Epithelial cell of esophagus (primary cell): ENCODE results near the gene GPR22.

Source experiments
- DNase-seq: peaks from one replicate; pipeline ENCODE4 v3.0.0; 2010; ENCODE audit warnings: low read depth
- H3K4me3 ChIP-seq: 2 replicates; pipeline ENCODE4 v1.5.1; 2011; ENCODE audit warnings: mild to moderate bottlenecking, low read length, control low read depth
- TF ChIP-seq, protein P1 (sequence below): IDR thresholded peaks from 2 replicates; pipeline ENCODE4 v1.5.1; 2011; ENCODE audit warnings: low read depth, mild to moderate bottlenecking, low read length, control low read depth, inconsistent platforms; ENCODE audit not compliant: insufficient read depth; ENCODE audit errors: missing control alignments

Gene GPR22

DNA sequence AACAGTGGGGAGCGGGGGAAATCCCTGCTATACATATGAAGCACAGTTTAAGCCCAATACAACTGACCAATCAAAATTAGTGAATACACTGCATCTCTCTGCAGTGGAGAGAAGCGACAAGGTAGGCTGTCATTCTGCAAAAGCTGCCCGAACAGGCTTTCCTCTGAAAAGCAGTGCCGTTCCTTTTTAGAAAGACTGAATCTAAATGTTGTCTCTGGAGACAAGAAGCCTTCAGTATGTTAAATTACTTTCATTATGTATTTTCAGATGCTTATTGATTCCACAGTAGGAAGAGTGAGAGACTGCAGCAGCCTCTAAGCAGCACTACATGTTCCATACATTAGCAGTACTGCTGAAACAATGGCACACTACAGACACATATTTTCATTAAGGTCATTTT, at the start of gene GPR22:
GPR22 (plus strand) TSS at position 129 of the 400 bp plus-strand sequence. CDS start 4,004 bp downstream, outside the sequence.
- no peak within 1 kb of the TSS for H3K4me3 ChIP-seq
- no peak for DNase-seq
- TF ChIP-seq, protein P1, sequence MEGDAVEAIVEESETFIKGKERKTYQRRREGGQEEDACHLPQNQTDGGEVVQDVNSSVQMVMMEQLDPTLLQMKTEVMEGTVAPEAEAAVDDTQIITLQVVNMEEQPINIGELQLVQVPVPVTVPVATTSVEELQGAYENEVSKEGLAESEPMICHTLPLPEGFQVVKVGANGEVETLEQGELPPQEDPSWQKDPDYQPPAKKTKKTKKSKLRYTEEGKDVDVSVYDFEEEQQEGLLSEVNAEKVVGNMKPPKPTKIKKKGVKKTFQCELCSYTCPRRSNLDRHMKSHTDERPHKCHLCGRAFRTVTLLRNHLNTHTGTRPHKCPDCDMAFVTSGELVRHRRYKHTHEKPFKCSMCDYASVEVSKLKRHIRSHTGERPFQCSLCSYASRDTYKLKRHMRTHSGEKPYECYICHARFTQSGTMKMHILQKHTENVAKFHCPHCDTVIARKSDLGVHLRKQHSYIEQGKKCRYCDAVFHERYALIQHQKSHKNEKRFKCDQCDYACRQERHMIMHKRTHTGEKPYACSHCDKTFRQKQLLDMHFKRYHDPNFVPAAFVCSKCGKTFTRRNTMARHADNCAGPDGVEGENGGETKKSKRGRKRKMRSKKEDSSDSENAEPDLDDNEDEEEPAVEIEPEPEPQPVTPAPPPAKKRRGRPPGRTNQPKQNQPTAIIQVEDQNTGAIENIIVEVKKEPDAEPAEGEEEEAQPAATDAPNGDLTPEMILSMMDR: no peak

DNA sequence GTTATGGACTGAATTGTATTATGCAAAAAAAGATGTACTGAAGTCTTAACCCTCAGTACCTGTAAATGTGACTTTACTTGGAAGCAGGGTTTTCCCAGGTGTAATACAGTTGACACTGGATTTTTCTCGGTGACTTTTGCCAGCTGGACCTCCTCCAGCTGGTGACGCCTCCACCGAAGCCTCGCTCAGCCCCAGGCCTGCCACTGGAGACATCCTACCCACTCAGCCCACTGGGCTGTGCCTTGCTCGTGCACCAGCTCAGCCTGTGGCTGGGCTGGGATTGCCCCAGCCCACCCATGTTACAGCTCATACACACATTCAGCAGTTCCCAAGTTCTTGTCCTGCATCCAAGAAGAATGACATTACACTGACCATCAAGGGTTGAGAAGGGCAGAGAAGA, 42.4 kb upstream of the GPR22 start:
- TF ChIP-seq, protein P1: no peak
- no peak for DNase-seq
- H3K4me3 ChIP-seq: no peak overlapping the region

DNA sequence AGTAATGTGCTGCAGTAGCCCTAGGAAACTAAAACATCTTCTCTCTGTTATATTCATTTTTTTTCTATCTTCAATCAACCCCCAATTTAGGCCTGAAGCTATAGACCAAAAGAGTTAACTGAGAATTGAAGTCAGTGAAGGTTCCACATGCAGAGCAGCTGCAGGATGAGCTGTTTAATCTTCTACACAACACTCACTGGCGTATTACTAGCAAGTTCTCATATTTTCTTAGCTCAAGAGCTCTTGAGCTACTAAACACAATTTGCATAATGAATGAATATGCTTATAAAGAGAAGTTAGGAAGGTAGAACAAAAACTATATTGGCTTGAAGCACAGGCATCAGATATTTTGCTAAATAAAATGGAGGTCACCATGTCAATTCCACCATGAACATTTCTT, 41.2 kb upstream of the GPR22 start:
- no peak for DNase-seq
- TF ChIP-seq, protein P1: no peak
- no peak overlapping the region for H3K4me3 ChIP-seq

DNA sequence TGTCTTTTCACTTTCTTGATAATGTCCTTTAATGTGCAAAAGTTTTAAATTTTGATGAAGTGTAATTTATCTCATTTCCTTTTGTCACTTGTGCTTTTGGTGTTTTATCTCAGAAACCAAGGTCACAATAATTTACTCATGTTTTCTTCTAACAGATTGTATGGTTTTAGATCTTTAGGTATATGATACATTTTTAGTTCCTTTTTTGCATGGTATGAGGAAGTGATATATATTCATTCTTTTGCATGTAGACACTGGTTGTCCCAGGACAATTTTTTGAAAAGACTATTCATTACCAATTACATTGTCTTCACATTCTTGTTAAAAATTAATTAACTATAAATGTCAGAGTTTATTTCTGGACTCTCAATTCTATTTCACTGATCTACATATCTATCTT, 39.8 kb upstream of the GPR22 start:
- no peak for DNase-seq
- TF ChIP-seq, protein P1: no peak
- no peak overlapping the region for H3K4me3 ChIP-seq

DNA sequence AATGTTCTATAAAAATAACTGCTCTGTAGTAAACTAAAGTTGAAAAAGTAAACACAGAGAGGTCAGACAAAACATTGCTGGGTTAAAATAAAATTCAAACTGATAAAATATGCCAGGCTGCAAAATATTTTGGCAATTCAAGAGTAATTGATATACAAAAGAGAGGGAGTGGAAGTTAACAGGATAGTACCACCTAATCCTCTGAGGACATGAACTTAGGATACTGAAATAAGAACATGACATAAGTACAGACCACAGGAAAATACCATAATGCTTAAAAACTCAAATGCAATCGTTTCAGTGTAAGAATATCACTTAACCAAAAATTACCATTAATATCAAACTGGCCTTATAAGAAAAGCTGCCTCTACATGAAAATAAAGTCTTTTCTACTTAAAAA, 37.6 kb upstream of the GPR22 start:
- TF ChIP-seq, protein P1: no peak
- no peak overlapping the region for H3K4me3 ChIP-seq
- DNase-seq: no peak

DNA sequence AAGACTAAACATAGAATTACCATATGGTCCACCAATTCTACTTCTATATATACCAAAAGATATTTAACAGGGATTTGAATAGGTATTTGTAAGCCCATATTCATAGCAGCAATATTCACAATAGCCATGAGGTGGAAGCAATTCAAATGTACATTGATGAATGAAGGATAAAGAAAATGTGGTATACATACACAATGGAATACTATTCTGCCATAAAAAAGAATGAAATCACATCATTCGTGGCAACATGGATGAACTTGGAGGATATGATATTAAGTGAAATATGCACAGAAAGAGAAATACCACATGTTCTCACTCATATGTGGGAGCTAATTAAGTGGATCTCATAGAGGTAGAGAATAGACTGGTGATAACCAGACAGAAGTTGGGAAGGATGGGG, 34.1 kb upstream of the GPR22 start:
- no peak for DNase-seq
- TF ChIP-seq, protein P1: no peak
- H3K4me3 ChIP-seq: no peak overlapping the region

DNA sequence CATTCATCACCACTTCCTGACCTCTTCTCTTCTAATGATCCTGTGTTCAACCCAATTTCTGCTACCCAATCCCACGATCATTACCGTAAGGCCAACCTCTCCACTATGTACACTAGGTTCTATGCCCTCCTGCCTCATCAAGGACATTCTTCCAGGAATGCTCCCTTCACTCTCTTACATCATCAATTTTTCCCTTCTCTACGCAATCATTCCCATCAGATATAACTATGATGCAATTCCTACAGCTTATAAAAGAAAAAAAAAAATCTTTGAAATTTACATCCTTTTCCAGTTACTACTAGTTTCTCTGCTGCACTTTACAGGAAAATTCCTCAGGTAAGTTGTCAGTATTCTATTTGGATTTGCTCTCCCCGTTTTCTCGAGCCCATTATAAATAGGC, 30.8 kb upstream of the GPR22 start:
- no peak overlapping the region for H3K4me3 ChIP-seq
- DNase-seq: no peak
- TF ChIP-seq, protein P1: no peak
